H9 (cell line): ENCODE results near the gene NKX1-2. TPM values are rescaled to one million over a fixed set of nuclear protein-coding genes. Genes with fewer than 3 reads are reported as not detected.

Source experiments
- DNase-seq: peaks from one replicate; pipeline ENCODE4 v3.0.0-alpha.2; 2017
- H2AFZ ChIP-seq: one replicate; pipeline ENCODE4 v1.6.1; 2013; ENCODE audit warnings: mild to moderate bottlenecking, low read length, control low read depth, moderate library complexity
- H2AK5ac ChIP-seq: 2 replicates; pipeline ENCODE4 v1.6.1; 2013; ENCODE audit warnings: low read length, control low read depth, mixed read lengths; ENCODE audit not compliant: insufficient read length
- H2BK120ac ChIP-seq: one replicate; pipeline ENCODE4 v1.6.1; 2013; ENCODE audit warnings: low read depth, mild to moderate bottlenecking, low read length, control low read depth, inconsistent platforms; ENCODE audit not compliant: poor library complexity, severe bottlenecking
- H2BK12ac ChIP-seq: 2 replicates; pipeline ENCODE4 v1.6.1; 2013; ENCODE audit warnings: low read length, control low read depth, mixed read lengths, low read depth; ENCODE audit not compliant: insufficient read length
- H2BK15ac ChIP-seq: 2 replicates; pipeline ENCODE4 v1.6.1; 2013; ENCODE audit warnings: low read depth, low read length, control low read depth
- H2BK20ac ChIP-seq: one replicate; pipeline ENCODE4 v1.6.1; 2013; ENCODE audit warnings: low read depth, mild to moderate bottlenecking, low read length, control low read depth, inconsistent platforms; ENCODE audit not compliant: poor library complexity, severe bottlenecking
- H2BK5ac ChIP-seq: 2 replicates; pipeline ENCODE4 v1.6.1; 2013; ENCODE audit warnings: low read length, control low read depth, mixed read lengths; ENCODE audit not compliant: insufficient read length
- H3K14ac ChIP-seq: 2 replicates; pipeline ENCODE4 v1.6.1; 2013; ENCODE audit warnings: low read length, control low read depth; ENCODE audit not compliant: insufficient read depth
- H3K18ac ChIP-seq: 2 replicates; pipeline ENCODE4 v1.6.1; 2013; ENCODE audit warnings: low read depth, mild to moderate bottlenecking, mixed read lengths, low read length, control low read depth; ENCODE audit not compliant: insufficient read length
- H3K23ac ChIP-seq: 2 replicates; pipeline ENCODE4 v1.6.1; 2013; ENCODE audit warnings: low read length, control low read depth, mixed read lengths, low read depth; ENCODE audit not compliant: insufficient read length
- H3K23me2 ChIP-seq: 2 replicates; pipeline ENCODE4 v1.6.1; 2013; ENCODE audit warnings: low read depth, mild to moderate bottlenecking, mixed read lengths, low read length, control low read depth; ENCODE audit not compliant: insufficient read length, poor library complexity, severe bottlenecking
- H3K27ac ChIP-seq: 2 replicates; pipeline ENCODE4 v1.5.1; 2013; ENCODE audit warnings: low read length, control low read depth, mixed read lengths, low read depth; ENCODE audit not compliant: insufficient read length
- H3K27me3 ChIP-seq: 2 replicates; pipeline ENCODE4 v1.6.1; 2013; ENCODE audit warnings: low read length, control low read depth, inconsistent platforms; ENCODE audit not compliant: insufficient read depth
- H3K4ac ChIP-seq: 2 replicates; pipeline ENCODE4 v1.6.1; 2013; ENCODE audit warnings: low read depth, mild to moderate bottlenecking, control low read depth, inconsistent platforms, low read length, moderate library complexity
- H3K4me1 ChIP-seq: 2 replicates; pipeline ENCODE4 v1.6.1; 2013; ENCODE audit warnings: low read length, control low read depth, inconsistent platforms; ENCODE audit not compliant: insufficient read depth
- H3K4me2 ChIP-seq: 2 replicates; pipeline ENCODE4 v1.6.1; 2013; ENCODE audit warnings: low read length, control low read depth, mixed read lengths; ENCODE audit not compliant: insufficient read length, insufficient read depth
- H3K56ac ChIP-seq: 2 replicates; pipeline ENCODE4 v1.6.1; 2013; ENCODE audit warnings: low read depth, mild to moderate bottlenecking, mixed read lengths, low read length, control low read depth; ENCODE audit not compliant: insufficient read length
- H3K79me1 ChIP-seq: 2 replicates; pipeline ENCODE4 v1.6.1; 2013; ENCODE audit warnings: low read depth, mild to moderate bottlenecking, moderate library complexity, low read length, control low read depth, inconsistent platforms; ENCODE audit not compliant: insufficient read depth, poor library complexity, severe bottlenecking
- H3K79me2 ChIP-seq: 2 replicates; pipeline ENCODE4 v1.6.1; 2013; ENCODE audit warnings: low read length, control low read depth, inconsistent platforms; ENCODE audit not compliant: insufficient read depth
- H3K9ac ChIP-seq: 2 replicates; pipeline ENCODE4 v1.6.1; 2013; ENCODE audit warnings: low read length, control low read depth, mixed read lengths; ENCODE audit not compliant: insufficient read length; ENCODE audit errors: extremely low read depth
- H3K9me3 ChIP-seq: one replicate; pipeline ENCODE4 v1.6.1; 2013; ENCODE audit warnings: low read depth, low read length, inconsistent platforms; ENCODE audit not compliant: control insufficient read depth
- H3T11ph ChIP-seq: one replicate; pipeline ENCODE4 v1.6.1; 2013; ENCODE audit warnings: mild to moderate bottlenecking, low read length, control low read depth, inconsistent platforms
- H4K20me1 ChIP-seq: one replicate; pipeline ENCODE4 v1.6.1; 2013; ENCODE audit not compliant: control insufficient read depth, insufficient read length, insufficient read depth
- H4K5ac ChIP-seq: 2 replicates; pipeline ENCODE4 v1.6.1; 2013; ENCODE audit warnings: low read depth, mild to moderate bottlenecking, mixed read lengths, low read length, control low read depth; ENCODE audit not compliant: insufficient read length
- H4K8ac ChIP-seq: replicated peaks from 2 replicates; pipeline ENCODE4 v1.6.1; 2013; ENCODE audit warnings: low read length, control low read depth, mixed read lengths, low read depth; ENCODE audit not compliant: insufficient read length
- H4K91ac ChIP-seq: 2 replicates; pipeline ENCODE4 v1.6.1; 2013; ENCODE audit warnings: low read depth, mild to moderate bottlenecking, moderate library complexity, mixed read lengths, low read length, control low read depth; ENCODE audit not compliant: insufficient read length
- H3K27ac Mint-ChIP-seq, 3 experiments: 2 replicates in 2 of 3; 3 replicates in 1 of 3; pipeline ENCODE4 v1.8.0; 2020 to 2021; ENCODE audit warnings: mixed read lengths in 3 of 3, mild to moderate bottlenecking in 1 of 3, moderate library complexity in 1 of 3
- H3K27me3 Mint-ChIP-seq: 2 replicates; pipeline ENCODE4 v1.8.0; 2021; ENCODE audit warnings: low read depth, mild to moderate bottlenecking, moderate library complexity, mixed read lengths
- H3K36me3 Mint-ChIP-seq, 3 experiments: 2 replicates in 2 of 3; 3 replicates in 1 of 3; pipeline ENCODE4 v1.8.0; 2020 to 2021; ENCODE audit warnings: low read depth in 3 of 3, mixed read lengths in 3 of 3; ENCODE audit not compliant: insufficient read depth in 1 of 3
- H3K4me1 Mint-ChIP-seq, 2 experiments: 2 replicates each; pipeline ENCODE4 v1.8.0; 2020; ENCODE audit warnings: mixed read lengths in 2 of 2
- H3K4me3 Mint-ChIP-seq, 2 experiments: 2 replicates in 1 of 2; 3 replicates in 1 of 2; pipeline ENCODE4 v1.8.0; 2020 to 2021; ENCODE audit warnings: mild to moderate bottlenecking in 2 of 2, mixed read lengths in 2 of 2, moderate library complexity in 1 of 2
- H3K9me3 Mint-ChIP-seq, 2 experiments: 2 replicates in 1 of 2; 3 replicates in 1 of 2; pipeline ENCODE4 v1.8.0; 2020; ENCODE audit warnings: mild to moderate bottlenecking in 2 of 2, mixed read lengths in 2 of 2, moderate library complexity in 1 of 2
- CTCF ChIP-seq: fragments of 200-600 bp; sonication (generic); conservative IDR thresholded peaks from 3 replicates; pipeline ENCODE4 v1.8.0; 2021; ENCODE audit warnings: antibody characterized with exemption, mild to moderate bottlenecking
- WGBS: extraction: QIAGEN DNeasy Blood & Tissue Kit; methylation state at CpG from one replicate; pipeline ENCODE4 v1.1.7; 2013; ENCODE audit warnings: missing lambda C conversion rate, low lambda C conversion rate, mixed read lengths; ENCODE audit not compliant: insufficient read length; ENCODE audit errors: extremely low coverage; 5-methylcytosine and 5-hydroxymethylcytosine counted together
- total RNA-seq: library from RNA; stranded (reverse); gene quantifications from 2 replicates; pipeline ENCODE4 v1.2.1, GENCODE V29; 2021

The NKX1-2 gene
- total RNA-seq, 1 experiment from 2014 or later, result 15.3 TPM

GRCh38 chr10:124482236-124482800 lies 32.5 kb upstream of the NKX1-2 start:
- DNase-seq, result no peak

More at GRCh38 chr10:124482236-124482800, 32.5 kb upstream of the NKX1-2 start:
- H3K9ac ChIP-seq, result no peak overlapping the region
- H2BK5ac ChIP-seq, result no peak overlapping the region
- H4K91ac ChIP-seq, result no peak overlapping the region
- H3K9me3 Mint-ChIP-seq, result peaks cover 5 to 11% of the 10 kb centered on the region in 2 experiments; a peak in 4 of 5 replicates
- no peak overlapping the region for H3K18ac ChIP-seq
- no peak overlapping the region for H3K23ac ChIP-seq
- H2BK20ac ChIP-seq, result no peak overlapping the region
- H2BK120ac ChIP-seq, result no peak overlapping the region
- H3K9me3 ChIP-seq, result no peaks in the 10 kb centered on the region
- no peaks in the 10 kb centered on the region for H3K27me3 ChIP-seq
- H3K27ac Mint-ChIP-seq, result no peak overlapping the region; a peak in 1 of 7 replicates
- H3K4me3 Mint-ChIP-seq, result no peak overlapping the region
- no peak overlapping the region for H2AK5ac ChIP-seq
- H3K79me1 ChIP-seq, result no peaks in the 10 kb centered on the region
- no peaks in the 10 kb centered on the region for H3K23me2 ChIP-seq
- no peak overlapping the region for H3K27ac ChIP-seq
- no peak overlapping the region for H2BK12ac ChIP-seq
- H2AFZ ChIP-seq, result no peak overlapping the region
- no peak overlapping the region for H4K8ac ChIP-seq
- peaks cover 4% of the 10 kb centered on the region for H4K20me1 ChIP-seq
- no peaks in the 10 kb centered on the region for H3K27me3 Mint-ChIP-seq
- no peak overlapping the region for H3K4ac ChIP-seq
- H3K4me2 ChIP-seq, result no peak overlapping the region
- no peak overlapping the region for H4K5ac ChIP-seq
- H3K36me3 Mint-ChIP-seq, result peaks cover 21 to 26% (median 25%) of the 10 kb centered on the region in 3 experiments
- no peak overlapping the region for H3K56ac ChIP-seq
- no peak overlapping the region for H2BK15ac ChIP-seq
- peaks cover 35 to 36% of the 10 kb centered on the region in 2 experiments for H3K4me1 Mint-ChIP-seq
- WGBS, result no CpG with 5 or more reads among the region's 10 CpGs
- H3K14ac ChIP-seq, result no peak overlapping the region
- H3K4me1 ChIP-seq, result peaks cover 8% of the 10 kb centered on the region; the same call in 1 of the 2 replicates
- TF ChIP-seq CTCF, result no peak
- H3K79me2 ChIP-seq, result no peaks in the 10 kb centered on the region
- no peak overlapping the region for H3T11ph ChIP-seq
